K562 treated with DMSO at 1 percent for 48 hours (cell line): Measurements from ENCODE around the gene LOXL4. TPM values are rescaled to one million over a fixed set of nuclear protein-coding genes. Genes with fewer than 3 reads are reported as not detected.

Source experiments
- total RNA-seq: library from RNA; unstranded; fragments of 300-600 nt; gene quantifications from 2 replicates; pipeline ENCODE4 v1.2.3, GENCODE V29; 2022; ENCODE audit warnings: low replicate concordance; ENCODE audit errors: extremely low read depth

The LOXL4 gene
- not detected in 2 replicates for total RNA-seq

GRCh38 chr10:98267894-98268693 lies at the start of gene LOXL4:
TSS of gene LOXL4 (minus strand) at chr10:98268194. CDS start at chr10:98263019, 5,175 bp downstream.

Other genes starting within 250 kb of the LOXL4 start
- gene CRTAC1, start 237.6 kb downstream of the LOXL4 start, total RNA-seq = not detected in 2 replicates
- gene R3HCC1L, start 133.5 kb downstream of the LOXL4 start, total RNA-seq = not detected in 2 replicates
- not detected in 2 replicates for gene PYROXD2, start 147.0 kb upstream of the LOXL4 start, total RNA-seq
- gene HPS1, start 178.7 kb upstream of the LOXL4 start, total RNA-seq = not detected in 2 replicates